Stimulated activated CD8-positive, alpha-beta memory T cell treated with anti-CD3 and anti-CD28 coated beads, Interleukin-12 subunit alpha, Interleukin-12 subunit beta, amount 100 ng/mL, for 4 hours (primary cell): ENCODE data around the gene PRKG1.
"Not testable (repeated sequence)": the region's sequence is repeated elsewhere in the genome, so short reads cannot be mapped to it uniquely, and the experiment has no call there.

Experiments used
- DNase-seq: peaks from one replicate; pipeline ENCODE4 v3.0.0-alpha.2; 2020; ENCODE audit warnings: low read depth

Gene PRKG1

GRCh38 chr10:51270936-51271530 lies 196.7 kb downstream of the PRKG1 start:
- DNase-seq, result no peak

- not testable (repeated sequence) for DNase-seq
These were observed 197.8 kb downstream of the PRKG1 start for GRCh38 chr10:51272099-51272498.

GRCh38 chr10:51272555-51272954 lies 198.3 kb downstream of the PRKG1 start:
- DNase-seq, result no peak

GRCh38 chr10:51273574-51273973 lies 199.3 kb downstream of the PRKG1 start:
- no peak for DNase-seq

GRCh38 chr10:51276097-51276496 lies 201.8 kb downstream of the PRKG1 start:
- not testable (repeated sequence) for DNase-seq

GRCh38 chr10:51281387-51281786 lies 207.1 kb downstream of the PRKG1 start:
- DNase-seq, result not testable (repeated sequence)

GRCh38 chr10:51285601-51286000 lies 211.3 kb downstream of the PRKG1 start:
- DNase-seq, result no peak

- no peak for DNase-seq
These were observed 214.2 kb downstream of the PRKG1 start for GRCh38 chr10:51288511-51288910.

GRCh38 chr10:51289519-51289918 lies 215.2 kb downstream of the PRKG1 start:
- DNase-seq, result no peak

- no peak for DNase-seq
These were observed 217.7 kb downstream of the PRKG1 start for GRCh38 chr10:51291961-51292360.

- DNase-seq, result no peak
These were observed 223.2 kb downstream of the PRKG1 start for GRCh38 chr10:51297438-51297837.

- no peak for DNase-seq
These were observed 226.5 kb downstream of the PRKG1 start for GRCh38 chr10:51300617-51301304.

- DNase-seq, result no peak
These were observed 227.4 kb downstream of the PRKG1 start for GRCh38 chr10:51301644-51302043.

GRCh38 chr10:51302316-51302715 lies 228.0 kb downstream of the PRKG1 start:
- no peak for DNase-seq

GRCh38 chr10:51308116-51308515 lies 233.8 kb downstream of the PRKG1 start:
- DNase-seq, result no peak

GRCh38 chr10:51311228-51311627 lies 236.9 kb downstream of the PRKG1 start:
- no peak for DNase-seq

- DNase-seq, result no peak
These were observed 238.5 kb downstream of the PRKG1 start for GRCh38 chr10:51312817-51313216.

GRCh38 chr10:51313251-51313650 lies 239.0 kb downstream of the PRKG1 start:
- no peak for DNase-seq

GRCh38 chr10:51313773-51314478 lies 239.6 kb downstream of the PRKG1 start:
- no peak for DNase-seq

GRCh38 chr10:51314481-51314880 lies 240.2 kb downstream of the PRKG1 start:
- DNase-seq, result no peak

GRCh38 chr10:51318399-51319172 lies 244.3 kb downstream of the PRKG1 start:
- DNase-seq, result no peak

- DNase-seq, result no peak
These were observed 244.8 kb downstream of the PRKG1 start for GRCh38 chr10:51319173-51319435.

GRCh38 chr10:51321300-51321699 lies 247.0 kb downstream of the PRKG1 start:
- DNase-seq, result no peak
